K562 (cell line): Measurements from ENCODE around the gene C1orf74. TPM values are rescaled to one million over a fixed set of nuclear protein-coding genes. Genes with fewer than 3 reads are reported as not detected.
A peak's percentile ranks its signal among the peaks of the same experiment; 100 is the strongest.

Experiments
- CBX3 ChIP-seq, 2 experiments: IDR thresholded peaks; 1 replicate in 1 of 2; 2 replicates in 1 of 2; pipeline ENCODE4 v1.6.1; 2012; ENCODE audit warnings: inconsistent platforms in 2 of 2, low read length in 2 of 2, borderline replicate concordance in 1 of 2, control low read depth in 1 of 2
- CREM ChIP-seq: IDR thresholded peaks from 2 replicates; pipeline ENCODE4 v1.6.1; 2014; ENCODE audit warnings: antibody characterized with exemption, low read depth
- CSDE1 ChIP-seq, 2 experiments: fragments of 450-650 bp; IDR thresholded peaks; 2 replicates each; pipeline ENCODE4 v1.6.1; 2016; ENCODE audit warnings: mild to moderate bottlenecking in 1 of 2
- GATAD2A ChIP-seq: fragments of 450-650 bp; IDR thresholded peaks from 2 replicates; pipeline ENCODE4 v1.6.1; 2017
- GTF2E2 ChIP-seq: fragments of 200-800 bp; sonication (Bioruptor generic); IDR thresholded peaks from 2 replicates; pipeline ENCODE4 v1.6.1; 2016; ENCODE audit warnings: missing genetic modification characterization, missing compliant biosample characterization
- HSF4 ChIP-seq: fragments of 250-450 bp; sonication (Bioruptor Pico); IDR thresholded peaks from 2 replicates; pipeline ENCODE4 v2.1.2; 2022; ENCODE audit warnings: mild to moderate bottlenecking, moderate library complexity, borderline replicate concordance
- MTF1 ChIP-seq: fragments of 250-450 bp; sonication (Bioruptor Pico); IDR thresholded peaks from 2 replicates; pipeline ENCODE4 v1.9.0; 2021; ENCODE audit warnings: moderate library complexity, mild to moderate bottlenecking, inconsistent platforms, borderline replicate concordance
- NFATC3 ChIP-seq: fragments of 450-650 bp; IDR thresholded peaks from 2 replicates; pipeline ENCODE4 v1.6.1; 2017; ENCODE audit warnings: mild to moderate bottlenecking
- PHF8 ChIP-seq: fragments of 200-600 bp; sonication (generic); IDR thresholded peaks from 2 replicates; pipeline ENCODE4 v1.6.1; 2012; ENCODE audit warnings: mixed run types, mild to moderate bottlenecking, inconsistent platforms, low read length, moderate library complexity, borderline replicate concordance
- SMAD1 ChIP-seq: fragments of 150-350 bp; IDR thresholded peaks from 2 replicates; pipeline ENCODE4 v1.6.1; 2014; ENCODE audit warnings: low read length, low read depth; ENCODE audit not compliant: partially characterized antibody
- YY1 ChIP-seq, 3 experiments: IDR thresholded peaks; 2 replicates each; pipeline ENCODE4 v1.6.1; 2011; ENCODE audit warnings: low read length in 2 of 3, mild to moderate bottlenecking in 2 of 3, moderate library complexity in 2 of 3, borderline replicate concordance in 1 of 3, control low read depth in 1 of 3, low read depth in 1 of 3; ENCODE audit not compliant: insufficient read depth in 3 of 3, insufficient replicate concordance in 2 of 3, control insufficient read depth in 1 of 3, insufficient read length in 1 of 3; ENCODE audit errors: extremely low read depth in 1 of 3
- ZBTB8A ChIP-seq: fragments of 450-650 bp; IDR thresholded peaks from 2 replicates; pipeline ENCODE4 v1.6.1; 2018; ENCODE audit warnings: mild to moderate bottlenecking, moderate library complexity; ENCODE audit not compliant: partially characterized antibody
- ZNF24 ChIP-seq: fragments of 450-650 bp; IDR thresholded peaks from 2 replicates; pipeline ENCODE4 v1.6.1; 2016
- polyA plus RNA-seq, 8 experiments: library from polyadenylated mRNA; depleted of rRNA in 4 of 8; stranded (reverse) in 5 of 8; unstranded in 3 of 8; fragments of >200 nt; fragmentation: Nextera tagmentation in 2 of 8; fragmentation: Illumina TruSeq in 1 of 8; extraction: Ambion mirVana in 2 of 8; extraction: Trizol in 1 of 8; gene quantifications; 2 replicates each; pipeline versions ENCODE4 v1.2.1 to v1.2.3, GENCODE V29; 2011 to 2014; ENCODE audit warnings: inconsistent platforms in 1 of 8, missing spikeins in 1 of 8
- total RNA-seq, 7 experiments: library from RNA; depleted of rRNA in 6 of 7; stranded (reverse); fragments of >200 nt in 6 of 7; fragmentation: Illumina TruSeq in 2 of 7; extraction: Trizol in 2 of 7; gene quantifications; 2 replicates each; pipeline versions ENCODE4 v1.2.1 to v1.2.3, GENCODE V29; 2011 to 2021; ENCODE audit warnings: low replicate concordance in 1 of 7
- TF ChIP-seq, protein P1 (sequence below): fragments of 200-600 bp; sonication (generic); IDR thresholded peaks from one replicate; pipeline ENCODE4 v1.6.1; 2012; ENCODE audit warnings: mild to moderate bottlenecking, low read depth, low read length, inconsistent platforms

C1orf74 gene
- total and polyA plus RNA-seq, 9 of the 15 experiments (the other 6 are each of a cell fraction or from before 2014, with no cell fraction given) = 4.0 to 7.6 (median 5.7) TPM

- TF ChIP-seq, protein P1, sequence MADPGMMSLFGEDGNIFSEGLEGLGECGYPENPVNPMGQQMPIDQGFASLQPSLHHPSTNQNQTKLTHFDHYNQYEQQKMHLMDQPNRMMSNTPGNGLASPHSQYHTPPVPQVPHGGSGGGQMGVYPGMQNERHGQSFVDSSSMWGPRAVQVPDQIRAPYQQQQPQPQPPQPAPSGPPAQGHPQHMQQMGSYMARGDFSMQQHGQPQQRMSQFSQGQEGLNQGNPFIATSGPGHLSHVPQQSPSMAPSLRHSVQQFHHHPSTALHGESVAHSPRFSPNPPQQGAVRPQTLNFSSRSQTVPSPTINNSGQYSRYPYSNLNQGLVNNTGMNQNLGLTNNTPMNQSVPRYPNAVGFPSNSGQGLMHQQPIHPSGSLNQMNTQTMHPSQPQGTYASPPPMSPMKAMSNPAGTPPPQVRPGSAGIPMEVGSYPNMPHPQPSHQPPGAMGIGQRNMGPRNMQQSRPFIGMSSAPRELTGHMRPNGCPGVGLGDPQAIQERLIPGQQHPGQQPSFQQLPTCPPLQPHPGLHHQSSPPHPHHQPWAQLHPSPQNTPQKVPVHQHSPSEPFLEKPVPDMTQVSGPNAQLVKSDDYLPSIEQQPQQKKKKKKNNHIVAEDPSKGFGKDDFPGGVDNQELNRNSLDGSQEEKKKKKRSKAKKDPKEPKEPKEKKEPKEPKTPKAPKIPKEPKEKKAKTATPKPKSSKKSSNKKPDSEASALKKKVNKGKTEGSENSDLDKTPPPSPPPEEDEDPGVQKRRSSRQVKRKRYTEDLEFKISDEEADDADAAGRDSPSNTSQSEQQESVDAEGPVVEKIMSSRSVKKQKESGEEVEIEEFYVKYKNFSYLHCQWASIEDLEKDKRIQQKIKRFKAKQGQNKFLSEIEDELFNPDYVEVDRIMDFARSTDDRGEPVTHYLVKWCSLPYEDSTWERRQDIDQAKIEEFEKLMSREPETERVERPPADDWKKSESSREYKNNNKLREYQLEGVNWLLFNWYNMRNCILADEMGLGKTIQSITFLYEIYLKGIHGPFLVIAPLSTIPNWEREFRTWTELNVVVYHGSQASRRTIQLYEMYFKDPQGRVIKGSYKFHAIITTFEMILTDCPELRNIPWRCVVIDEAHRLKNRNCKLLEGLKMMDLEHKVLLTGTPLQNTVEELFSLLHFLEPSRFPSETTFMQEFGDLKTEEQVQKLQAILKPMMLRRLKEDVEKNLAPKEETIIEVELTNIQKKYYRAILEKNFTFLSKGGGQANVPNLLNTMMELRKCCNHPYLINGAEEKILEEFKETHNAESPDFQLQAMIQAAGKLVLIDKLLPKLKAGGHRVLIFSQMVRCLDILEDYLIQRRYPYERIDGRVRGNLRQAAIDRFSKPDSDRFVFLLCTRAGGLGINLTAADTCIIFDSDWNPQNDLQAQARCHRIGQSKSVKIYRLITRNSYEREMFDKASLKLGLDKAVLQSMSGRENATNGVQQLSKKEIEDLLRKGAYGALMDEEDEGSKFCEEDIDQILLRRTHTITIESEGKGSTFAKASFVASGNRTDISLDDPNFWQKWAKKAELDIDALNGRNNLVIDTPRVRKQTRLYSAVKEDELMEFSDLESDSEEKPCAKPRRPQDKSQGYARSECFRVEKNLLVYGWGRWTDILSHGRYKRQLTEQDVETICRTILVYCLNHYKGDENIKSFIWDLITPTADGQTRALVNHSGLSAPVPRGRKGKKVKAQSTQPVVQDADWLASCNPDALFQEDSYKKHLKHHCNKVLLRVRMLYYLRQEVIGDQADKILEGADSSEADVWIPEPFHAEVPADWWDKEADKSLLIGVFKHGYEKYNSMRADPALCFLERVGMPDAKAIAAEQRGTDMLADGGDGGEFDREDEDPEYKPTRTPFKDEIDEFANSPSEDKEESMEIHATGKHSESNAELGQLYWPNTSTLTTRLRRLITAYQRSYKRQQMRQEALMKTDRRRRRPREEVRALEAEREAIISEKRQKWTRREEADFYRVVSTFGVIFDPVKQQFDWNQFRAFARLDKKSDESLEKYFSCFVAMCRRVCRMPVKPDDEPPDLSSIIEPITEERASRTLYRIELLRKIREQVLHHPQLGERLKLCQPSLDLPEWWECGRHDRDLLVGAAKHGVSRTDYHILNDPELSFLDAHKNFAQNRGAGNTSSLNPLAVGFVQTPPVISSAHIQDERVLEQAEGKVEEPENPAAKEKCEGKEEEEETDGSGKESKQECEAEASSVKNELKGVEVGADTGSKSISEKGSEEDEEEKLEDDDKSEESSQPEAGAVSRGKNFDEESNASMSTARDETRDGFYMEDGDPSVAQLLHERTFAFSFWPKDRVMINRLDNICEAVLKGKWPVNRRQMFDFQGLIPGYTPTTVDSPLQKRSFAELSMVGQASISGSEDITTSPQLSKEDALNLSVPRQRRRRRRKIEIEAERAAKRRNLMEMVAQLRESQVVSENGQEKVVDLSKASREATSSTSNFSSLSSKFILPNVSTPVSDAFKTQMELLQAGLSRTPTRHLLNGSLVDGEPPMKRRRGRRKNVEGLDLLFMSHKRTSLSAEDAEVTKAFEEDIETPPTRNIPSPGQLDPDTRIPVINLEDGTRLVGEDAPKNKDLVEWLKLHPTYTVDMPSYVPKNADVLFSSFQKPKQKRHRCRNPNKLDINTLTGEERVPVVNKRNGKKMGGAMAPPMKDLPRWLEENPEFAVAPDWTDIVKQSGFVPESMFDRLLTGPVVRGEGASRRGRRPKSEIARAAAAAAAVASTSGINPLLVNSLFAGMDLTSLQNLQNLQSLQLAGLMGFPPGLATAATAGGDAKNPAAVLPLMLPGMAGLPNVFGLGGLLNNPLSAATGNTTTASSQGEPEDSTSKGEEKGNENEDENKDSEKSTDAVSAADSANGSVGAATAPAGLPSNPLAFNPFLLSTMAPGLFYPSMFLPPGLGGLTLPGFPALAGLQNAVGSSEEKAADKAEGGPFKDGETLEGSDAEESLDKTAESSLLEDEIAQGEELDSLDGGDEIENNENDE = no peak
- peak; percentile 90 for TF ChIP-seq CREM
- TF ChIP-seq HSF4 (CRISPR knock-in tag) = no peak
- TF ChIP-seq ZBTB8A = no peak
- TF ChIP-seq GATAD2A = peak; percentile 89
- no peak; the same call in 1 of the 2 replicates for TF ChIP-seq GTF2E2 (tag)
- peak; percentile 77; the same call in 1 of the 2 replicates for TF ChIP-seq PHF8
- peak; percentile 32; the same call in 1 of the 2 replicates for TF ChIP-seq ZNF24
- TF ChIP-seq YY1 (IDR thresholded peaks at IDR 0.05; ENCODE audit: borderline replicate concordance in 1 of 3, control insufficient read depth in 1 of 3, extremely low read depth in 1 of 3, insufficient read depth in 3 of 3, insufficient read length in 1 of 3, insufficient replicate concordance in 2 of 3, low read depth in 1 of 3, low read length in 2 of 3) = no peak
- TF ChIP-seq CSDE1 (IDR thresholded peaks at IDR 0.05) = no peak
- peak in 1 of 2 experiments; percentile 40; a peak in 1 of 3 replicates for TF ChIP-seq CBX3 (IDR thresholded peaks at IDR 0.05; ENCODE audit: borderline replicate concordance in 1 of 2, low read length in 2 of 2)
- no peak for TF ChIP-seq MTF1 (CRISPR knock-in tag)
- no peak for TF ChIP-seq SMAD1
- 0 out of 2 replicates have a peak, but pooled peaks have one; percentile 29 for TF ChIP-seq NFATC3
These were observed 43.3 kb upstream of the C1orf74 start, which contains the start of gene UTP25 (continued) for GRCh38 chr1:209827384-209828262.
